GM21526 (cell line): ENCODE measurements around the gene TLDC2.

Source experiments
- ATAC-seq: cut with Tn5 transposase; IDR thresholded peaks from one replicate; pipeline ENCODE4 v1.9.1; 2021; ENCODE audit warnings: moderate library complexity; ENCODE audit not compliant: unreplicated experiment, low FRiP score

TLDC2 gene

GRCh38 chr20:36849333-36850065 is 26.4 kb upstream of the TLDC2 start:
- no peak for ATAC-seq

- no peak for ATAC-seq
Observed at GRCh38 chr20:36850759-36851158, 25.2 kb upstream of the TLDC2 start.

GRCh38 chr20:36851490-36851889 is 24.4 kb upstream of the TLDC2 start:
- no peak for ATAC-seq

- ATAC-seq = no peak
Observed at GRCh38 chr20:36852187-36852586, 23.8 kb upstream of the TLDC2 start.

- ATAC-seq = no peak
Observed at GRCh38 chr20:36854348-36855240, 21.3 kb upstream of the TLDC2 start.

GRCh38 chr20:36855241-36855657 is 20.7 kb upstream of the TLDC2 start:
- ATAC-seq = no peak

GRCh38 chr20:36856195-36856594 is 19.7 kb upstream of the TLDC2 start:
- ATAC-seq = no peak

- ATAC-seq = no peak
Observed at GRCh38 chr20:36856691-36857635, 19.0 kb upstream of the TLDC2 start.

- no peak for ATAC-seq
Observed at GRCh38 chr20:36859282-36859555, 16.7 kb upstream of the TLDC2 start.

GRCh38 chr20:36859700-36860330 is 16.1 kb upstream of the TLDC2 start:
- ATAC-seq = no peak

- ATAC-seq = no peak
Observed at GRCh38 chr20:36860339-36860738, 15.6 kb upstream of the TLDC2 start.

GRCh38 chr20:36860811-36861624 is 14.9 kb upstream of the TLDC2 start:
- no peak for ATAC-seq

GRCh38 chr20:36861625-36861874 is 14.4 kb upstream of the TLDC2 start:
- ATAC-seq = no peak

- ATAC-seq = no peak
Observed at GRCh38 chr20:36861875-36862801, 13.8 kb upstream of the TLDC2 start.

- peak; percentile 34 for ATAC-seq
Observed at GRCh38 chr20:36862857-36863668, 12.9 kb upstream of the TLDC2 start.

- ATAC-seq = no peak
Observed at GRCh38 chr20:36865076-36865860, 10.7 kb upstream of the TLDC2 start.

GRCh38 chr20:36865861-36866149 is 10.1 kb upstream of the TLDC2 start:
- ATAC-seq = no peak
